ENCODE measurements around the gene MCF2L2.
"Not testable (repeated sequence)": the region's sequence is repeated elsewhere in the genome, so short reads cannot be mapped to it uniquely, and the experiment has no call there.

MCF2L2 gene, protein sequence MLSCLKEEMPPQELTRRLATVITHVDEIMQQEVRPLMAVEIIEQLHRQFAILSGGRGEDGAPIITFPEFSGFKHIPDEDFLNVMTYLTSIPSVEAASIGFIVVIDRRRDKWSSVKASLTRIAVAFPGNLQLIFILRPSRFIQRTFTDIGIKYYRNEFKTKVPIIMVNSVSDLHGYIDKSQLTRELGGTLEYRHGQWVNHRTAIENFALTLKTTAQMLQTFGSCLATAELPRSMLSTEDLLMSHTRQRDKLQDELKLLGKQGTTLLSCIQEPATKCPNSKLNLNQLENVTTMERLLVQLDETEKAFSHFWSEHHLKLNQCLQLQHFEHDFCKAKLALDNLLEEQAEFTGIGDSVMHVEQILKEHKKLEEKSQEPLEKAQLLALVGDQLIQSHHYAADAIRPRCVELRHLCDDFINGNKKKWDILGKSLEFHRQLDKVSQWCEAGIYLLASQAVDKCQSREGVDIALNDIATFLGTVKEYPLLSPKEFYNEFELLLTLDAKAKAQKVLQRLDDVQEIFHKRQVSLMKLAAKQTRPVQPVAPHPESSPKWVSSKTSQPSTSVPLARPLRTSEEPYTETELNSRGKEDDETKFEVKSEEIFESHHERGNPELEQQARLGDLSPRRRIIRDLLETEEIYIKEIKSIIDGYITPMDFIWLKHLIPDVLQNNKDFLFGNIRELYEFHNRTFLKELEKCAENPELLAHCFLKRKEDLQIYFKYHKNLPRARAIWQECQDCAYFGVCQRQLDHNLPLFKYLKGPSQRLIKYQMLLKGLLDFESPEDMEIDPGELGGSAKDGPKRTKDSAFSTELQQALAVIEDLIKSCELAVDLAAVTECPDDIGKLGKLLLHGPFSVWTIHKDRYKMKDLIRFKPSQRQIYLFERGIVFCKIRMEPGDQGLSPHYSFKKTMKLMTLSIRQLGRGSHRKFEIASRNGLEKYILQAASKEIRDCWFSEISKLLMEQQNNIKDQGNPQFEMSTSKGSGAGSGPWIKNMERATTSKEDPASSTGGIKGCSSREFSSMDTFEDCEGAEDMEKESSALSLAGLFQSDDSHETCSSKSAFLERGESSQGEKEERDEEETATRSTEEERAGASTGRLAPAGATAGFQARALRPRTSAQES

DNA sequence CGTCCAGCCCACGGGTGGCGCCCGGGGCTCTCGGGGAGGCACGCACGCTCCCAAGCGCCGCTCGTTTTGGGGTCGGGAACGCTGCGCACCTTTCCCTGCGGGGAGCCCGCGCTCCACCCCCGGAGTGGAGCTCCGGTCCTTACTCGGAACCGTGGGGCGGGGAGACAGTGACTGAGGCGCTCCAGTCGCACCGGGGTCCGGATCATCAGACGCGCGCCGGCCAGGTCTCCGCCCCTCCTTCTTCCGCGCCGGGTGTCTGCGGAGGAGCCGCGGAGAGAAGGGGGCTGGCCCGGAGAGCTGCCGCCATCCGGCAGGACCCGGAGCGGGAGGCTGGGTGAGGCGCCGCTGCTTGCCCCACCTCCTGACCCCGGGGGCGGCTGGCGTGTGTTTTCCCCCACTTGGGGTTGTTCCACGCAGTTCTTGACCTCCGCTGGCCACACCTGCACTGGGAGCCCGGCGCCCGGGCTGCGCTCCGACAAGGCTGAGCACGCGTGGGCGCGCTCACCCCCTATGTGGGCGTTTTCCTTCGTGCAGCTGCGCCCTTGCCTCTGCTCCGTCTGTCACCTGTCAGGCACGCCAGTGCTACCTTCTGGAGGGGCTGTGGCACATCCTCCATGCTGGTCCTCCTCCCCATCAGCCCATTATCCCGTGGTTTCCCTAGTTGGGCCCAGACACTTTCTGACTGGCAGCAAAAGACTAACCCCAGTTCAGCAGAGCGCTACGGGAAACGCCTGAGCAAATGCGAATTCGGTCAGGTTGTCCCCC is at the start of gene MCF2L2:
TSS of gene MCF2L2 (minus strand) at position 173 of the 765 bp plus-strand sequence. CDS start 642 bp downstream, outside the sequence.
- DNase-seq: peak; percentile 74

DNA sequence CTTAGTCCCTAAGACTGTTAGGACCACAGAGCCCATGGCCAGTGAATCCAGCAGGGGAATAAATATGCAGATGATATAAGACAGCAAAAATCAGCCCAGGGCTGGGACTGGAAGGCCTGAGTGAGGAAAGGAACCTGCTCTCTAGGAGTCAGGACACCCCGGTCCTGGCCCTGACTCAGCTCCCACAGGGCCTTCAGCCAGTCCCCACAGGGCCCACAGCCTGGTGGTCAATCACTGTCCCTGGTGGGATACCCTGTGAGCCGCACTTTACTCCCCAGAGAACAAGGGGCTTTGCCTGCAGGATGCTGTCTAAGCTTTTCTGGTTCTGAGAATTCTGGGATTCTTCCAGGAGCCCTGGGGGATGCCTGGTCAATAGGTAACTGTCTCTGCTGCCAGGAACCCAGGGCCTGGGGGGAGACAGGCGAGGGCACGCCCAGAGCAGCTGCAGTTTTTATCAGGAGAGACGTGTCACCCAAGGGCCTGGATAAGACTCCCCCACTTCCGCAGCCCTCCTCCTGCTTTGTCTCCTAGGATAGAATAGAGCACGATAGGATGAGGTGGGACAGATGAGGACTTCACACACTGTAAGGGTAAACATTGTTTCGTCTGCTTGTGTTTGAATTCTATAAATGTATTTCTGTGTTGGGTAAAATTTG is 49.5 kb upstream of the MCF2L2 start:
- no peak for DNase-seq

DNA sequence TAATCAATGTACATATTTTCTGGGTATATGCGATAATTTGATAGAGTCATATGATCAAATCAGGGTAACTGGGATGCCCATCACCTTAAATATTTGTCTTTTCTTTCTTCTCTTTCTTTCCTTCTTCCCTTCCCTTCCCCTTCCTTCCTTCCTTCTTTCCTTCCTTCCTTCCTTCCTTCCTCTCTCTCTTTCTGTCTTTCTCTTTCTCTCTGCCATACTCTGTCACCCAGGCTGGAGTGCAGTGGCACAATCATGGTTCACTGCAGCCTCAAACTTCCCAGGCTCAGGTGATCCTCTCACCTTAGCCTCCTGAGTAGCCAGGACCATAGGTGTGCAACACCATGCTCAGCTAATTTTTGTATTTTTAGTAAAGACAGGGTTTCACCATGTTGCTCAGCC is 47.3 kb upstream of the MCF2L2 start:
- not testable (repeated sequence) for DNase-seq

DNA sequence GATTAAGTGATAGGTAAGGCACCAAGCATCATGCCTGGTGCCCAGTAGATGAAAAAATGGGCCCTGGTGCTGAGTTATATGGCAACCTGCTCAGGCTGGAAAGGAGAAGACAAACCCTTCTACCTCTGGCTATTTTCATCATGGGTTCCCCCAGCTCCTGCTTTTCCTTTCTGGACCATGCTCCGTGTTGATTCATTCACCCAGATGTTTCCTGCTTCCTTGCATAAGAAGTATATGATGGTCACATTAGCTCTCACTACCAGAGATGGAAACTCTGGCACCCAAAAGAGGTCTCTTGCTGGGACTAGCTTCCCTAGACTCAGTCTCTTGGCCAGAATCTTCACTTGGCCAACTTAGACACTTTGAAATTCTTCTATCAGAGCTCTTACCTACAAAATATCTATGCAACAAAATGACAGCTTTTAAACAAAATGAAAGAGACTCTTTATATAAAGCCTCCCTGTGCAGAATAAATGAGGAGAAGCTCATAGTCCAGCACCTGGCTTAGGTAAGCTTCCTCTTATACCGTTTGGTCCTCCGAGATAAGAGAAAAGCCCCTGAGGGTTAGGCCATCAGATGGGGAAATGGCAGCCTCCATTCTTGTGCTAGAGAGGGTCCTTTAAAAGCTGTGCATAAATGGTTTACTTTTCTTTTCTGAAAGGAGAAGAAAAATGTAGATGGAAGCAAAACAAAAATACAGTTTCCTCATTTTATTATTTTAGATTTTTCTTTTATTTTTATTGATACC is 46.8 kb upstream of the MCF2L2 start:
- no peak for DNase-seq

DNA sequence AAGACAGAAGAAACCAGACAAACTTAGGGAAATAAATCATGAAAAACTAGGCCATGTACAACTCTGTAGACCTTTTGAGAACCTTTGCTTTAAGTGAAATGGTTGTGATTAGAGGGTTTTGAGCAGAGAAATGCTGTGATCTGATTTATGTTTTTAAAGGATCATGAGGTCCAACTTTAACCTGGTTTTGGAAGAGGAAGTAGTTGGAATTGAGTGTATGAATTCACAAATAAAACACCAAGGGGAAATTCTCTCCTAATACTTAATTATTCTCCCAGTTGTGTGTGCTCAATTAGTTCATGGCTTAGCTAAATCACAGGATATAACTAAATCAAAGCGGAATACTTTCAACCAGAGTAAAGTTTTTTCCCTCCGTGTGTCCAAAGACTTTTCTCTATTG is 45.5 kb upstream of the MCF2L2 start:
- DNase-seq: no peak

DNA sequence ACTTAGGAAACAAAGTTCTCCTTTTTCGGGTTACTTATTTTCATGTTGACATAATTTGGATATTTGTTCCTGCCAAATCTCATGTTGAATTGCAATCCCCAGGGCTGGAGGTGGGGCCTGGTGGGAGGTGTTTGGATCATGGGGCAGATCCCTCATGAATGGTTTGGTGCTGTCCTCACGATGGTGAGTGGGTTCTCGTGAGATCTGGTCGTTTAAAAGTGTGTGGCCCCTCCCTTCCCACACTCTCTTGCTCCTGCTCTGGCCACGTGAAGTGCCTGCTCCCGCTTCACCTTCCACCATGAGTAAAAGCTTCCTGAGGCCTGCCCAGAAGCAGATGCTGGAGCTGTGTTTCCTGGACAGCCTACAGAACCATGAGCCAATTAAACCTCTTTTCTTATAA is 43.7 kb upstream of the MCF2L2 start:
- no peak for DNase-seq

DNA sequence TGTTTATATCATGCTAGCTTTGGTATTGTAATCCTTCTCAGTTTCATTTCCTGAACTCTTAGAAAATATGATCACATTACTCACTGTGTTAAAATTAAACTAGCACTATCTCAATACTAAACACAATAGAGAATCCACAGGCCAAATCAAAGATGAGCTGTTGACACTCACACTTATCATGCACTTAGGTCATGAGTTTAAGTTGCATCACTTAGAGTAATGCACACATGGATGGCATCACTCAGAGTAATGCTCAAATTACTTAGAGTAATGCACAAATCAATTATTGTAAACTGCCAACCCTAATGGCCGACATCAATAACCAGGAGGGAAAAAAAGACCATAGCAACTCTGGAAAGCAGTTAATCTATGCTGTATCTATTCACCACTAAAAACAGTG is 40.0 kb upstream of the MCF2L2 start:
- no peak for DNase-seq

DNA sequence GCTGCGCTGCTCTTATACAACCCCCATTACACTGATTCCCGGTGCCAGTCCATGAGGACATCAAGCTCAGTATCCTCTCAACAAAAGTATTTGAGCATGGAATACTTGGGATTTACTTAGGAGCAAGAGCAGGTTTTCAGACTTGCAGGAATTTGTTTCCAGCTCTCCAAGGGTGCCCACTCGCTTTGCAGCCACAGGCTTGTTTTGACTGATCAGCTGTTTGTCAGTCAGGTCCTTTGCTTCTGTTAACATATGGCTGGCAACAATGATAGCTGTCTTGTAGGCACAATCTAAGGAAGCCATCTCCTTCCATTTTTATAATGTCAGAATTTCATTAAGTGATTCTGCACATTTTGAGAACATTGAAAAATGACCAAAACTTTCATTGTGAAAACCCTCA is 38.2 kb upstream of the MCF2L2 start:
- no peak for DNase-seq

DNA sequence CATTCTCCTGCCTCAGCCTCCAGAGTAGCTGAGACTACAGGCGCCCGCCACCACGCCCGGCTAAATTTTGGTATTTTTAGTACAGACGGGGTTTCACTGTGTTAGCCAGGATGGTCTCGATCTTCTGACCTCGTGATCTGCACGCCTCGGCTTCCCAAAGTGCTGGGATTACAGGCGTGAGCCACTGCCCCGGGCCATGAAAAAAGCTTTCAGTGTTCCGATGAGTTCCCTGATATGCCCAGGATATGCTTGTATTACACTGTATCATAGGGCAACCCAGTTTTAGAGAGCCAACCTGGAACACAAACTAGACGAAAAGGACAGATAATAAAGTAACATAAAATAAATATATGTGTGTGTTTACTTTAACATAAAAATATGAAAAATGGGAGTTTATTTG is 37.3 kb upstream of the MCF2L2 start:
- not testable (repeated sequence) for DNase-seq

DNA sequence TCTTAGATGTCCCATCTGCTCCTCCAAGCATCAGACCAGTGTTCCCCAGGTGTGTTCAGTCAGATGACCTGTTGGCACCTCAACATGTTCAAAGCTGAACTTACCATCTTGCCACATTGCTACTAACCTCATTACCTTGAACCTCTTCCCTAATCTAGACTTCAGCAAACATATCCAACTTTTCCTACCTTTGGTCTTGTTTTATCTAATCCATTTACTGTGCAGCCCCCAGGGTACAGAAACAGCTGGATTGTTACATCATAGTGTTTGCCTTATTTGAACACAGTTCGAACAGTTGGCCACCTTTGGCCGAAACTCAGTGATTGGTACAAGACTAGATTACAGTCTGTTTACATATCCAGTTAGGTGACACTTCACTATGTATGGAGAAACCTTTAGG is 36.1 kb upstream of the MCF2L2 start:
- DNase-seq: no peak

DNA sequence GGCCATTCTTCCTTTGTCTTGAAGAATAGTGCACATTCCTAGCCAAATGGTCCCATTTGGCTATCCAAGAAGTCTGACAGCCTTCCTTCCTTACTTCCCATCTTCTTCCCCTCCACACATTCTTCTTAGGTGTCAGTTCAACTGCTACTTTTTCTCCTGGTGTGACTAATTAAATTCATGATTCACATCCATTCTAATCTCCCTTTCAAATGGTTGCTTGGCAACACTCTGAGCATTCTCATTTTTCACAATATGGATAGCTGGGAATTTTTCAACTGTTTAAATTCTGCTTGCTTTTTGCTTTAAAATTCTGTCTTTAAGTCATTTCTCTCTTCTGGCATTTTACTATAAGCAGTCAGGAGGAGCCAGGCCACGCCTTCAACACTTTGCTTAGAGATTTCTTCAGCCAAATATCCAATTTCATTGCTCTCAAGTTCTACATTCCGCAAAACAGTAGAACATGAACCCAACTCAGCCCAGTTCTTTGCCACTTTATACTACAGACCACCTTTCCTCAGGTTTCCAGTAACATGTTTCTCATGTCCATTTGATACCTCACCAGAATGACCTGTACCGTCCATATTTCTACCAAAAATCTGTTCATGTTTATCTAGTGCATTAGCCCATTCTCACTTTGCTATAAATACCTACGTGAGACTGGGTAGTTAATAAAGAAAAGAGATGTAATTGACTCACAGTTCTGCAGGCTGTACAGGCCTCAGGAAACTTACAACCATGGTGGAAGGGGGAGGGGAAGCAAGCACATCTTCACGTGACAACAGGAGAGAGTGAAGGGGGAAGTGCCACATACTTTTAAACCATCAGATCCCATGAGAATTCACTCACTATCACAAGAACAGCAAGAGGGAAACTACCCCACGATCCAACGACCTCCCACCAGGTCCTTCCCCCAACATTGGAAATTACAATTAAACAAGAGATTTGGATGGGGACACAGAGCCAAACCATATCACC is 31.9 kb upstream of the MCF2L2 start:
- DNase-seq: no peak

DNA sequence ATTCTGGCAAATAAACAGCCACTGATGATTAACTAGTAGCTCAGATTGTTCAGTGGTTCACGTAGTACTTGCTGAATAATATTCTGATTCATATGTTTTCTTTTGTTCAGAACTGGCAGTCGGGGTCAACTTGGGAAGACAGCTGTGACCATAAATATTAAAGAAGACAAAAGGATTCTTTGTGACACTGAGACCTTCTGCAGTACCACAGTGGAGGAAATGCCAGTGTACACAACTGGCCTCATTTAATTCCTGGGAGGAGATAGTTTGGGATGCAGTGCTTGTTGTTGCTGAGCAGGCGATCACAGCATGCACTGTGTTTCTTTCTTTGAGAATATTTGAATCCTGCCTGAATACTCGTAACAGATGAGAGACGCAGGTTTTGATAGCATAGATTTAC is 26.7 kb upstream of the MCF2L2 start:
- DNase-seq: no peak

DNA sequence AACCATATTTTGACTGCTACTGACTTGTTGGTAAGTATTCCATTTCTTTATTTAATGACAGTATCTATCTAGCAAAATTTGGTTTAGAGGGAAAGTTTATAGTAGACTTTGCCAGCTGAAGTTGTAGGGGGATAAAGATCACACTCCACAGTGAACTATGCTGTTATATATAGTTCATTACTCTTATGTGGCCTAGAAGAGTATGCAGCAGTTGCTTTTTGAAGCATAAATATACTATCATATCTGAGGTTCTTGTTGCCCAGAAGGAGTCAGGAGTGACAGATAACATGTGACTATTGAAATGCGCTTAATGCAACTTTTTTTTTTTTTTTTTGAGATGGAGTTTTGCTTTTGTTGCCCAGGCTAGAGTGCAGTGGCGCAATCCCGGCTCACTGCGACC is 25.6 kb upstream of the MCF2L2 start:
- no peak for DNase-seq

DNA sequence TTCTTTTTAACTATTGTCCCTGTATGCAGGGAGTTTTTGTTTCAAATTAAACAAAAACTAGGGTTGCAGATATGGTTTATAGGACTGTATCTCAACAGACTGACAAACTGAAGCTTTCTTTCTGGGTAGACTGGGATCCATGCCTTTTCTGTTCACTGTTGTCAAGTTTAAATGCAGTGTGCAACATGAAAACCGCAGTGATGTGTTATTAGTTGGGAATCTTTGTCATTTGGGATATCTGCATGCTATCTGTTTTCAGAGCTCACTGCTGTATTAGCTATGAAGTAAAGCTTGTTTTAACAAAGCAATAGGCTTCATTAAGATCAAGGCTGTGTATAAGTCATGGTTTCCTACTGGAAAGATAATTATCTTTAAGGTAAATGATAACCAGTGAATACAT is 21.4 kb upstream of the MCF2L2 start:
- no peak for DNase-seq

DNA sequence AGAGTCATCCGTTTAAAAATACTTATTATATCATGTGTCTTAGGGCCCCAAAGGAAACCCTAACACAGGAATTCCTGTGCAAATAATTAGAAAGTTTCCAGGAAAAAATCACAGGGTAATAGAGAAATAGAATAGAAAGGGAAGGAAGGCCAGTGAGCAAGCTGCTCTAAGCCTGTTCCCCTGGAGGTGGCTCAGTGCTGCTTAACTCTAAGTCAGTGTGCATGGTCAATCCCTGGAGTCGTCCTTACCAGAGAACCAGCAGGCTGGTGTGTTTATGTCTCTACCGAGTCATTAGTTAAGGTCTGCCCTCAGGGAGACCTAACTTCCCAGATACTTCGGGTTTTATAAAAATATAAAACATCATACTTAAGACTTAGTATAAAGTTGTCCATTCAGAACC is 21.0 kb upstream of the MCF2L2 start:
- no peak for DNase-seq

DNA sequence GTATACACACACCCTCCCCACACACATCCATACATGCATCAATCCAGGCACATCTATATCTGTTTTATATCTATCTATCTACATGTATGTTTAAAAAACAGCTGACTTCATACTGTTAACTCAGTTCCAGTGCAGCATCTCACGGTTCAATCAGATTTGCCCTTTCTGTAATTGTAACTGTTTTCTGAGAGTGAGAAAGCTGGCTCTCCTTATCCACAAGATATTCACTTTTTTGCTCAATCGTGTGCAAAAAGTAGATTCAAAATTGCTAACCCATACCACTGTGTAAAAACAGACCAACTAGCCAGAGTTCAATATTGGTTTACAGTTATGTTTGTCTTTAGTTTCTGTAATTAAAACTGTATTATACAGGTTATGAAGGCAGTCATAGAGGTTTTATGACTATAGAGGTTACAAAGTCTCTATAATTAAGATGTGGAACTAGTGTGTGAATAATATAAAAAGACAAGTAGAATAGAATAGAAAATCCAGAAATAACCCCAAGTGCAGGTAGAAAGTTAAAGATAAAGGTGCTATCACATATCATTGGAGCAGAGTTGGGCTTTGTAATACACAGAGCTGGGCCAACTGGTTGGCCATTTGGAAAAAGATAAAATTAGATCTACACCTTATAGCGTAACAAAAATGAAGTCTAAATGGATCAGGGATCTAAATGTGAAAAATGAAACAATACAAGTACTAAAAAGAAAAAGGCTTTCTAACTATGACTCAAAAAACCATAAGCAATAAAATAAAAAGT is 20.1 kb upstream of the MCF2L2 start:
- DNase-seq: no peak

DNA sequence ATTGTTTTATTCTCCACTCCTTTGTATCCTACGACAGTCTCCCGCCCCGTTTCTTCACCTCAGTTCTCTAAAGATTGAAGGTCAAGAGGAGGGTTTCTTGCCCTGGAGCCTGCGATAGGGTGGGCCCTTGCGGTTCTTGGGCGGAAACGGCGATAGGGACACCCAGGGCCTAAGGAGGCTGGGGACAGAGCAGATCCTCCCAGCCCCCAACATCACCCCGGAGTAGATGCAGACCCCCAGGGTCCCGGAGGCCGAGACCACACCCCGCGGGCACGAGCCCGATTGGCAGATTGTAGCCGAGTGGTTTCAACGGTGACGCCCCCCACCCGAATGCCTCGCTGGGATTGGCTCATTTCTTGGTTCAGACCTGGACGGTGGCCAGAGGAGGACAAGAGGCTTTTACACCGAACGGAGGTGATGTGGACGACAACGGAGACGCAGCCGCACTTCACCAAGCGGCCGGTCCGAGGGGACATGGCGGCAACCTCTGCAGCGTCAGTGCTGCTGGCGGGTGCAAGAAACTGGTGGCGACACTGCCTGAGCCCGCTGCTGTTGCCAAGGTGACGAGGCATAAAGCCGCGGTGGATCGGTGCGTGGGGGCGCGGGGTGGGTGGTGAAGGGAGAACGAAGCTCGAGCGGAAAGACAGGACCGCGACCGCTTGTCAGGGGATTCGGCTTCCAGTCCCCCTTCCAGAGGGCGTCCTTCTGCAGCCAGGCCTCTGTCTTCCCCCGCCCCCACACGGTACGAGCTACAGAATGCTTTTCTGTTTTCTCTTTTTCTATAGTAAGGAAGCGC is 19.0 kb upstream of the MCF2L2 start:
- peak; percentile 78 for DNase-seq

DNA sequence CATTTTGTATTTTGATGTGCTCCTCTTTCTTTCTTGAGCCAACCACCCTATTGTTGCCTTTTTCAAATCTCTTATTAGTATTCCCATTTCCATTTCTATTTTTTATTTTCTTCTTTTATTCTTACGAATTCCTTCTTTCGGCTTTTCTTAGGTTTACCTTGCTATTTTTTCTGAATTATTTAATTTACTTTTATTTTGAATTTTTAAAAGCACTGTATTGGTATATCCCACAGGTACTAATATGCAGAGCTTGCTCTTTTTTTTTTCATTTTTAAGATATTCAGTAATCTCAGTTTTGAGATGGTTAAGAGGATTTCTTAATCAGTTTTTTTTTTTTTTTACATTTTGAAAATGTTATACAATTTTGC is 18.4 kb upstream of the MCF2L2 start:
- no peak for DNase-seq

DNA sequence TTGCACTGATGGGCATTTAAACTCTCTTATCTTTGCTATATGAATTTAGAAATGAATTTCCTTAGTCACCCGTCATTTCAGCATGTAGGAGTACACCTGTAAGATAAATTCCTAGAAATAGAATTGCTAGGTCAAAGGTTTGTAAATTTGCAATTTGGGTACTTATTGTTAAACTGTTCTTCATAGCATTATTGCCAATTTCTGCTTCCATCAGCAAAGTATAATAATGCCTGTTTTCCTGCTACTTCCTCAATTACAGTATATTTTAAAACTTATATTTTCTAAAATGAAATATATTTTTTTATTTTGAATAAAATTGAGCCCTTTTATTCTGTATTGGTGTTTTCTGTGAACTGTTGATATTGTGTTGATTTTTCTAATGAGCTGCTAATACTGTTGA is 16.3 kb upstream of the MCF2L2 start:
- DNase-seq: no peak
